ENCODE data around the gene GHRH.

The GHRH gene

DNA sequence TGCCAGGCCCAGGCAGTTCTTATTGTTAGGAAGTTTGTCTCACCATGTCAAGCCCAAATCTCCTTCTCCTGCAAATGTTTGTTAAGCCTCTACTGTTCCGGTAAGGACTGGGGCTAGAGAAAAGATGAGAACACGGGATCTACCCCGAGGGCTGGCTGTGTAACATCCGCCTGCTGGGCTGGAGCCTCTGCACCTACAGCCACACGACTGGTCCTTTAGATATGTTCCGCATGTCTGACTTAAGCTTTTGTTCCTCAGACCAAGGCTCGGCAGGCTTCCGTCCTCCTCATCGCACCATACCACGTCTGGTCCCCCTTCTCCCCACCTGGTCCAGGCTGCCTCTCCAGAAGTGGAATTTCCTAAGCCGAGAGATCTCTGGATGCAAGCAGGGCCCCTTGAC, 2.6 kb downstream of the GHRH start:
- no peak for TF ChIP-seq CTCF (IDR thresholded peaks at IDR 0.05)

DNA sequence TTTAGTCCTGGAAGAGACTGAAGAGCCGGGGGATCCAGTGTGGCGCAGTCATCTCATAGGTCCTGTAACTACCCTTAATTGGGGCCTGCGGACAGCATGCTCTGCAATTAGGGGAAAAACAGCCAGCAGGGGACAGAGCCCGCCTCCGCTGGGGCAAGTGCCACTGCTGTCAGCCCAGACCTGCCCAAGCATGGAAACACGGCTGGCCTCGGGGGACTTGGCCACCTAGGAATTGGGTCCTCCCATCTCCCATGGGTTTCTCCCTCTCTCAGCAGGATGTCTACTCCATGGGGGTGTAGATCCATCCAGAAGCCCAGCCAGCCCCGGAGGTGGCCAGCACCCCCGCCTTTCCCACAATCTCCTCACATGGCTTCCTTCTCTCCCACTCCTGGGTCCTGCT, 3.6 kb downstream of the GHRH start:
- no peak for TF ChIP-seq CTCF (IDR thresholded peaks at IDR 0.05)

DNA sequence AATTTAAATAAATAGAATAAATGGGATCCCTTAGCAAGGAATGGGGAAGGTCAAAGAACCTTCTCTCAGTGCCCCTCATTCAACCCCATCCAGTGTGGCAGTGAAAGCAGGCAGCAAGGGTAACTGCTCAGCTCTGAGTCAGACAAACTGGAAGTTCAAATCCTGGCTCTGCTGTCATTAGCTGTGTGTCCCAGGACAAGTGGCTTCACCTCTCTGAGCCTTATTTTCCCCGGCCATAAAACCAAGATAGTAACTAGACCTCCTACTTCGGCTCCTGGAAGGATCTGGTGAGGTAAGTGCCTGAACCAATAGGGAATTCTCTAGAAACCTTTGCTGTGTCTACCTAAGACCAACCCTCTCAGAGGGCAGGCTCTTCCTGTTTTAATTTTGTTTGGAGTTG, 4.1 kb downstream of the GHRH start:
- no peak for TF ChIP-seq CTCF (IDR thresholded peaks at IDR 0.05)

DNA sequence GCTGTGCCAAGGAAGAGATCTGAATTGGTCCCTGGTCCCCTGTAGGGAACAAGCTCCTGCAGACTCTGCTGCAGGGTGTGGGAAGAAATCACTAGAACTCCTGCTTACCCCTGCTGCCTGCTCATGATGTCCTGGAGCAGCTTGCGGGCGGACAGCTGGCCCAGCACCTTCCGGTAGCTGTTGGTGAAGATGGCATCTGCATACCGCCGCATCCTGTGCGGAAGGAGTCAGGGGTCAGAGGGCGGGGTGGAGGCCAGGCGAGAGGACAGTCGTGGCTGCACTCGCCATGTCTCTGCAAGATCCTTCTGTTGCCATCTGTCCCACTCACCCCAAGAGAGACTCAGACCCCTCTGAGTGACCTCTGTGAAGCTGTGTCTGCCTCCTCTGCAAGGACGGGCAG, 5.3 kb downstream of the GHRH start:
- no peak for TF ChIP-seq CTCF (IDR thresholded peaks at IDR 0.05)

- no peak for TF ChIP-seq CTCF (IDR thresholded peaks at IDR 0.05)
Measured at GRCh38 chr20:37254114-37254878, 7.3 kb downstream of the GHRH start.

GRCh38 chr20:37253087-37253486, 8.5 kb downstream of the GHRH start:
- no peak for TF ChIP-seq CTCF (IDR thresholded peaks at IDR 0.05)

GRCh38 chr20:37251825-37252477, 9.7 kb downstream of the GHRH start:
- no peak for TF ChIP-seq CTCF (IDR thresholded peaks at IDR 0.05)

All from LNCAP (cell line).